Ectodermal cell (in vitro differentiated cells): Measurements from ENCODE around the gene PAXX.

ENCODE experiments used
- H3K27ac ChIP-seq: 2 replicates; pipeline ENCODE4 v1.7.0; 2013; ENCODE audit warnings: mild to moderate bottlenecking, low read depth, low read length; ENCODE audit not compliant: insufficient read depth, poor library complexity, severe bottlenecking
- H3K27me3 ChIP-seq: 2 replicates; pipeline ENCODE4 v1.7.0; 2013; ENCODE audit warnings: mild to moderate bottlenecking, low read length; ENCODE audit not compliant: insufficient read depth, control insufficient read depth, poor library complexity, severe bottlenecking
- H3K36me3 ChIP-seq: one replicate; pipeline ENCODE4 v1.7.0; 2013; ENCODE audit warnings: low read length; ENCODE audit not compliant: control insufficient read depth, insufficient read depth
- H3K4me1 ChIP-seq: one replicate; pipeline ENCODE4 v1.7.0; 2013; ENCODE audit warnings: low read length; ENCODE audit not compliant: control insufficient read depth, insufficient read depth
- H3K4me3 ChIP-seq: 2 replicates; pipeline ENCODE4 v1.7.0; 2013; ENCODE audit warnings: low read depth, low read length, control low read depth; ENCODE audit not compliant: insufficient read depth
- H3K9me3 ChIP-seq: 2 replicates; pipeline ENCODE4 v1.7.0; 2013; ENCODE audit warnings: mild to moderate bottlenecking, low read length, moderate library complexity; ENCODE audit not compliant: control insufficient read depth
- WGBS, 2 experiments: methylation state at CpG; one replicate each; pipeline ENCODE4 v1.1.7; 2013; ENCODE audit warnings: missing lambda C conversion rate in 2 of 2; 5-methylcytosine and 5-hydroxymethylcytosine counted together

The PAXX gene

GRCh38 chr9:136982232-136983051 is 9.8 kb upstream of the PAXX start, which contains the start of gene LCNL1:
TSS of gene LCNL1 (plus strand) at chr9:136982993. CDS start at chr9:136983587, 594 bp downstream.
- H3K27me3 ChIP-seq, result peaks cover 30% of the 10 kb centered on the region
- no peaks in the 10 kb centered on the region for H3K9me3 ChIP-seq
- 88% methylated on average over 18 of the region's 18 CpGs for WGBS, 2 experiments
- H3K27ac ChIP-seq, result no peak within 1 kb of the TSS
- no peaks in the 10 kb centered on the region for H3K36me3 ChIP-seq
- peaks cover 2% of the 10 kb centered on the region for H3K4me1 ChIP-seq
- H3K4me3 ChIP-seq, result no peak within 1 kb of the TSS

- Histone ChIP-seq H3K4me3 (no peak overlapping the region), H3K4me1 (no peaks in the 10 kb centered on the region), H3K36me3 (no peaks in the 10 kb centered on the region), H3K27ac (no peak overlapping the region), H3K27me3 (peaks cover 28% of the 10 kb centered on the region), H3K9me3 (no peaks in the 10 kb centered on the region)
- WGBS, 2 experiments, result 92 to 93% methylated on average over 9 of the region's 9 CpGs
These were observed 9.1 kb upstream of the PAXX start for GRCh38 chr9:136983167-136983566.

- no peaks in the 10 kb centered on the region for H3K9me3 ChIP-seq
- H3K4me1 ChIP-seq, result no peaks in the 10 kb centered on the region
- no peak overlapping the region for H3K4me3 ChIP-seq
- H3K27ac ChIP-seq, result no peak overlapping the region
- H3K36me3 ChIP-seq, result no peaks in the 10 kb centered on the region
- H3K27me3 ChIP-seq, result peaks cover 28% of the 10 kb centered on the region
- 90 to 91% methylated on average over 11 of the region's 11 CpGs for WGBS, 2 experiments
These were observed 8.4 kb upstream of the PAXX start for GRCh38 chr9:136983656-136984314.

- H3K9me3 ChIP-seq, result no peaks in the 10 kb centered on the region
- WGBS, 2 experiments, result 83 to 84% methylated on average over 29 of the region's 29 CpGs
- no peak overlapping the region for H3K4me3 ChIP-seq
- peaks cover 28% of the 10 kb centered on the region for H3K27me3 ChIP-seq
- H3K4me1 ChIP-seq, result no peaks in the 10 kb centered on the region
- H3K36me3 ChIP-seq, result no peaks in the 10 kb centered on the region
- H3K27ac ChIP-seq, result no peak overlapping the region
These were observed 7.7 kb upstream of the PAXX start for GRCh38 chr9:136984464-136985026.

GRCh38 chr9:136985027-136985602 is 7.1 kb upstream of the PAXX start:
- Histone ChIP-seq H3K4me1 (no peaks in the 10 kb centered on the region), H3K36me3 (no peaks in the 10 kb centered on the region), H3K27ac (no peak overlapping the region), H3K9me3 (no peaks in the 10 kb centered on the region), H3K4me3 (no peak overlapping the region), H3K27me3 (peaks cover 28% of the 10 kb centered on the region)
- 63 to 64% methylated on average over 48 of the region's 48 CpGs for WGBS, 2 experiments

GRCh38 chr9:136985853-136986252 is 6.4 kb upstream of the PAXX start:
- WGBS, 2 experiments, result 73 to 76% methylated on average over 33 of the region's 33 CpGs

GRCh38 chr9:136988872-136989271 is 3.4 kb upstream of the PAXX start:
- 89 to 92% methylated on average over 4 of the region's 4 CpGs for WGBS, 2 experiments

More at GRCh38 chr9:136985853-136986252, 6.4 kb upstream of the PAXX start:
- Histone ChIP-seq H3K9me3 (no peaks in the 10 kb centered on the region), H3K27me3 (peaks cover 28% of the 10 kb centered on the region), H3K4me3 (no peak overlapping the region), H3K36me3 (no peaks in the 10 kb centered on the region), H3K4me1 (no peaks in the 10 kb centered on the region), H3K27ac (no peak overlapping the region)

GRCh38 chr9:136990242-136990911 is 1.8 kb upstream of the PAXX start:
- H3K9me3 ChIP-seq, result no peaks in the 10 kb centered on the region
- no peak overlapping the region for H3K27ac ChIP-seq
- H3K36me3 ChIP-seq, result no peaks in the 10 kb centered on the region
- peaks cover 9% of the 10 kb centered on the region for H3K4me1 ChIP-seq
- 77 to 78% methylated on average over 10 of the region's 10 CpGs for WGBS, 2 experiments
- no peak overlapping the region for H3K4me3 ChIP-seq
- peaks cover 42% of the 10 kb centered on the region for H3K27me3 ChIP-seq

More at GRCh38 chr9:136988872-136989271, 3.4 kb upstream of the PAXX start:
- Histone ChIP-seq H3K27ac (no peak overlapping the region), H3K36me3 (no peaks in the 10 kb centered on the region), H3K9me3 (no peaks in the 10 kb centered on the region), H3K4me1 (peaks cover 9% of the 10 kb centered on the region), H3K27me3 (peaks cover 38% of the 10 kb centered on the region), H3K4me3 (no peak overlapping the region)

- Histone ChIP-seq H3K9me3 (no peaks in the 10 kb centered on the region), H3K36me3 (no peaks in the 10 kb centered on the region), H3K27ac (no peak overlapping the region), H3K4me1 (peaks cover 22% of the 10 kb centered on the region), H3K27me3 (peaks cover 38% of the 10 kb centered on the region), H3K4me3 (peak overlapping the region; percentile 78)
- 43 to 44% methylated on average over 18 of the region's 18 CpGs for WGBS, 2 experiments
These were observed 672 bp downstream of the PAXX start for GRCh38 chr9:136992819-136993369.
